Activated T-helper 1 cell treated with Interleukin-2 at 50 U/mL for 16 hours (primary cell): Measurements from ENCODE around the gene MRPL16.

Experiments
- DNase-seq: peaks from one replicate; pipeline ENCODE4 v3.0.0-alpha.2; 2020; ENCODE audit warnings: low read depth

MRPL16 gene

DNA sequence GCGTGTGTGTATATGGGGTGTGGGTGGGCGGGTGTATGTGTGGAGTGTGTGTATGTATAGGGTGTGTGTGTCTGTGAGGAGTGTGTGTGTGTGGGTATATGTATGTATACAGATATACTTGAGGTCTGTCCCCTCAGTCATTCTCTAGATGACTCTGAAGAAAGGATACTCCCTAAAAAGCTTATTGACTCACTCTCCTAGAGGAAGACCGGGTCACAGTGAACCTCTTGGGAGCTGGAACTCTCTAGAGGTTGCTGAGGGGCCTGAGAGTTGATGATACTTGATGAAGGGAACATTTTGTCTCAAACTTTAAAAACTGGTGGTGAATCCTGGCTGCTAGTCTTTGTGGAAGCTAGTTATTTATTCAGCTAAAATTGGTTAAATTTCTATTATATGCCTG lies 40.3 kb downstream of the MRPL16 start:
- no peak for DNase-seq

DNA sequence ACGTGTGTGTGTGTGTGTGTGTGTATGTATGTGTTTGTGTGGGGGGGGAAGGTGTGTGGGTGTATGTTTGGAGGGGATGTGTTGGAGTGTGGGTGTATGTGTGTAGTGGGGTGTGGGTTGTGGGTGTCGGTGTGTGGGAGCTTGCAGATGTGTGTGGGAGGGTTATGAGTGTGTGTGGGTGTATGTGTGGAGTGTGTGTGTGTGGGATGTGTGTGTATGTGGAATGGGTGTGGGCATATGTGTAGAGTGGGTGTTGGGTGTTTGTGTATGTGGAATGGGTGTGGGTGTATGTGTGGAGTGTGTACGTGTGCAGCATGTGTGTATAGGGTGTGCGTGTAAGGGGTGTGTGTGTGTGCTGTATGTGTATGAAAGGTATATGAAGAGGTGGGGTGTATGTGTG lies 40.8 kb downstream of the MRPL16 start:
- DNase-seq, result no peak

- no peak for DNase-seq
These were observed 41.5 kb downstream of the MRPL16 start for GRCh38 chr11:59769111-59769510.

GRCh38 chr11:59767225-59767611 lies 43.4 kb downstream of the MRPL16 start:
- DNase-seq, result no peak

DNA sequence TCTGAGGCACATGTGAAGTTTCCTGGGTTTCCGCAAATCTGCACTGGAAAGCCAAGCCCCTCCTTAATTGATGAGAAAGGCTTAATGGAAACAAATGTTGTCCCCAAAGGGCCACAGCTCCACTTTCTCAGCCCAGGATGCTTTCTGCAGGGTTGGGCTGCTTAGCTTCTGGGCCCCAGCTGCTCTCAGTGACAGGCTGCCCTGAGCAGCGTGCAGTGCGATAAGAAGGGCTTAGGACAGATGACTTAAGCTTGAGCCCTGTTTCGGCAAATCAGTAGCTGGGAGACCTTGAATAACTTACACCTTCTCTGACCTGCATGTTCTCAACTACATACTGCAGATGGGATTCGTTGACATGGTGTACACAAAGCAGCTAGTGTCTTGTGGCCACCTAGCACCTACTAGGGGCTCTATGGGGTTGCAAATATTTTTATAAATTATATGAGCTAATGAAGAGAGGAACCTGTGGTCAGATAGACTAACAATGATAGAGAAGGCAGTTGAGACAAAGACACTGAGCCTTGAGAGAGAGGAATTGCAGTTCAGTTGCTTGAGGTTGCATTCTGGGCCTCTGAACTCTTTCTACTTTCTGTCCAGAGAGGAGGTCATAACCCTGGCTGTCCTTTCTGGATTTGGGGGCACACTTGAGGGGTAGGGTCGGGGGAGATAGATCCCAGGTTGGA lies 43.9 kb downstream of the MRPL16 start:
- no peak for DNase-seq

GRCh38 chr11:59765068-59765735 lies 45.4 kb downstream of the MRPL16 start:
- no peak for DNase-seq

GRCh38 chr11:59761993-59762392 lies 48.6 kb downstream of the MRPL16 start:
- DNase-seq, result no peak

- DNase-seq, result no peak
These were observed 49.8 kb downstream of the MRPL16 start for GRCh38 chr11:59760771-59761170.

DNA sequence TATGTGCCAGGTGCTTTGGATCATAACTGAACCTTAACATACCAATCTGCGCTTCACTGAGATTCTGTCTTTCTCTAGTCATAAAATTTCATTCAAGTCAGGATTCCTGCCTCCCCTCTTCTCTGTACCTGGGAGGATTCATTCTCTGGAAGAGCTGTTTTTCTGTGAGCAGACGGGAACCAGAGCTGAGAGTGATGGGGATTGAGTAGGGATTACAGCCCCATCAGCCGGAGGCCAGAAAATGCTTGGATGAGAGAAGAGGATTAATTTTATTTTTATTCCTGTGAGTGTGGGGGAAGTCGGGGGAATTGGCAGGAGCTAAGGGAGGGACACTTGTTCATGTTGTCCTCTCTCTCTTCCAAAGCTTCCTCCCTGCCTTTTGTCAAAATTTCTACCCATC lies 50.7 kb downstream of the MRPL16 start:
- DNase-seq, result no peak

GRCh38 chr11:59758401-59759037 lies 52.1 kb downstream of the MRPL16 start:
- DNase-seq, result no peak

DNA sequence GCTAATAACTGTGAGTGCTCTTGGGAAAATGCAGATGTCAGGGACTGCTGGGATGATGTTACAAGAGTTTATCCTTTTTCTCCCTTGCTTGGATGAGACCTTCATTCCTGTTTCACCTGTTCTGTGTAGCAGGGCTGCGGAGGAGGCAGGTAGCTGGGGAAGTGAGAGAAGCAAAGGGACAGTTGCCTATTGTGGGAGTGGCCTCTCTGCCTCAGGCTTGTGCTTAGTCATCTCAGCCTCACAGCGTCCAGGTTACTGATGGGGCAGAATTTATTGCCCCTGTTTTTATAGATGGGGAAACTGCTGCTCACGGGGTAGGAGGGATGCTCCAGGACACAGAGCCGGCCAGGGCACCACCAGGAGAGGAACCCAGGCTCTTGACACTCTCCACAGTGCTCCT lies 53.7 kb downstream of the MRPL16 start:
- DNase-seq, result no peak

- no peak for DNase-seq
These were observed 54.1 kb downstream of the MRPL16 start for GRCh38 chr11:59756558-59756840.
